Fibroblast of lung (primary cell): ENCODE measurements around the gene ITPA.

ENCODE experiments used
- CTCF ChIP-seq, 2 donors: IDR thresholded peaks in 1 of 2; conservative IDR thresholded peaks in 1 of 2; 1 replicate in 1 of 2; 2 replicates in 1 of 2; pipeline ENCODE4 v1.5.1; 2011 to 2012; ENCODE audit warnings: low read length in 2 of 2, control low read depth in 1 of 2, inconsistent platforms in 1 of 2, low read depth in 1 of 2, mild to moderate bottlenecking in 1 of 2
- EZH2 ChIP-seq: IDR thresholded peaks from 2 replicates; pipeline ENCODE4 v1.5.1; 2012; ENCODE audit warnings: low read length, control low read depth, mild to moderate bottlenecking; ENCODE audit errors: missing control alignments

GRCh38 chr20:3247638-3248037, 38.3 kb downstream of the ITPA start:
- TF ChIP-seq CTCF (conservative IDR thresholded peaks at IDR 0.05 in 1 of 2, IDR thresholded peaks at IDR 0.05 in 1 of 2; ENCODE audit: low read depth in 1 of 2, low read length in 2 of 2): no peak
- no peak for TF ChIP-seq EZH2
